Loucy (cell line): ENCODE data around the gene ASCC1.

Experiments
- H2AFZ ChIP-seq: fragments of 200-600 bp; sonication (generic); 2 replicates; pipeline ENCODE4 v1.6.0; 2016; ENCODE audit warnings: antibody characterized with exemption, mild to moderate bottlenecking, low read length, moderate library complexity
- H3F3A ChIP-seq: fragments of 200-600 bp; 2 replicates; pipeline ENCODE4 v1.6.0; 2016; ENCODE audit warnings: antibody characterized with exemption, low read depth, mild to moderate bottlenecking
- H3K27me3 ChIP-seq: fragments of 200-600 bp; sonication (generic); 2 replicates; pipeline ENCODE4 v1.6.1; 2014; ENCODE audit warnings: low read length, mild to moderate bottlenecking; ENCODE audit not compliant: insufficient read depth, poor library complexity, severe bottlenecking
- H3K36me3 ChIP-seq: fragments of 200-600 bp; sonication (generic); 2 replicates; pipeline ENCODE4 v1.6.1; 2016; ENCODE audit warnings: low read length; ENCODE audit not compliant: insufficient read depth
- H3K4me1 ChIP-seq: fragments of 200-600 bp; sonication (generic); 2 replicates; pipeline ENCODE4 v1.5.1; 2014; ENCODE audit warnings: low read length, mild to moderate bottlenecking; ENCODE audit not compliant: insufficient read depth, poor library complexity, severe bottlenecking
- H3K4me2 ChIP-seq: fragments of 200-600 bp; sonication (generic); 2 replicates; pipeline ENCODE4 v1.6.0; 2014; ENCODE audit warnings: antibody characterized with exemption, low read length, low read depth, mild to moderate bottlenecking; ENCODE audit not compliant: poor library complexity, severe bottlenecking
- H3K4me3 ChIP-seq: fragments of 200-600 bp; sonication (generic); 2 replicates; pipeline ENCODE4 v1.5.1; 2014; ENCODE audit warnings: low read length, mild to moderate bottlenecking, mixed read lengths; ENCODE audit not compliant: poor library complexity, severe bottlenecking
- H3K79me2 ChIP-seq: fragments of 200-600 bp; sonication (generic); 2 replicates; pipeline ENCODE4 v1.6.1; 2014; ENCODE audit warnings: low read length; ENCODE audit not compliant: insufficient read depth
- H3K9ac ChIP-seq: fragments of 200-600 bp; sonication (generic); 2 replicates; pipeline ENCODE4 v1.6.0; 2014; ENCODE audit warnings: mild to moderate bottlenecking, low read depth, low read length, moderate library complexity; ENCODE audit not compliant: poor library complexity, severe bottlenecking
- H3K9me2 ChIP-seq: fragments of 200-600 bp; sonication (generic); replicated peaks from 2 replicates; pipeline ENCODE4 v1.6.1; 2016; ENCODE audit warnings: low read depth, low read length, mixed read lengths
- H3K9me3 ChIP-seq: fragments of 200-600 bp; sonication (generic); 2 replicates; pipeline ENCODE4 v1.6.1; 2014; ENCODE audit warnings: mild to moderate bottlenecking, antibody characterized with exemption, low read length, low read depth; ENCODE audit not compliant: insufficient read depth
- H4K20me1 ChIP-seq: fragments of 200-600 bp; sonication (generic); 2 replicates; pipeline ENCODE4 v1.6.0; 2014; ENCODE audit warnings: antibody characterized with exemption, low read length, mild to moderate bottlenecking; ENCODE audit not compliant: insufficient read depth, poor library complexity, severe bottlenecking
- EZH2phosphoT487 ChIP-seq: fragments of 200-600 bp; IDR thresholded peaks from 2 replicates; pipeline ENCODE4 v1.6.1; 2018; ENCODE audit warnings: antibody characterized with exemption, mild to moderate bottlenecking, moderate library complexity, borderline replicate concordance
- TF ChIP-seq, protein P1 (sequence below): fragments of 200-600 bp; sonication (generic); conservative IDR thresholded peaks from 2 replicates; pipeline ENCODE4 v1.5.1; 2014; ENCODE audit warnings: mild to moderate bottlenecking, antibody characterized with exemption, low read length

The ASCC1 gene

DNA sequence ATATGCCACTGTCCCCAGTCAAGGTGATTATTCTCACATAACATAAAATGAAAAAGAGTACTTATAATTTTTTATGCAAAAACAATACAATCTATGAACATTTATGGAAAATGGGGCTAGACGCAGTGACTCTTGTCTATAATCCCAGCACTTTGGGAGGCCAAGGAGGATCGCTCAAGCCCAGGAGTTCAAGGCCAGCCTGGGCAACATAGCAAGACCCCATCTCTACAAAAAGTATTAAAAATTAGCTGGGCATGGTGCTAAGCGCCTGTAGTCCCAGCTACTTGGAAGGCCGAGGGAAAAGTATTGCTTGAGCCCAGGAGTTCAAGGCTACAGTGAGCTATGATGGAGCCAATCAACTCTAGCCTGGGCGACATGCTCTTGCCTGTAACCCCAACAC is 14.8 kb downstream of the ASCC1 start:
- H3K9me3 ChIP-seq: no peaks in the 10 kb centered on the region
- H3K4me2 ChIP-seq: no peak overlapping the region
- no peaks in the 10 kb centered on the region for H3K27me3 ChIP-seq
- no peaks in the 10 kb centered on the region for H3F3A ChIP-seq
- no peaks in the 10 kb centered on the region for H3K79me2 ChIP-seq
- H3K9me2 ChIP-seq: no peaks in the 10 kb centered on the region
- H3K4me3 ChIP-seq: no peak overlapping the region
- peaks cover 53% of the 10 kb centered on the region; the same call in 1 of the 2 replicates for H3K36me3 ChIP-seq
- no peaks in the 10 kb centered on the region for H4K20me1 ChIP-seq
- no peaks in the 10 kb centered on the region for H3K4me1 ChIP-seq
- no peak overlapping the region for H3K9ac ChIP-seq
- no peak overlapping the region for H2AFZ ChIP-seq
- no peak for TF ChIP-seq EZH2phosphoT487
- TF ChIP-seq, protein P1, sequence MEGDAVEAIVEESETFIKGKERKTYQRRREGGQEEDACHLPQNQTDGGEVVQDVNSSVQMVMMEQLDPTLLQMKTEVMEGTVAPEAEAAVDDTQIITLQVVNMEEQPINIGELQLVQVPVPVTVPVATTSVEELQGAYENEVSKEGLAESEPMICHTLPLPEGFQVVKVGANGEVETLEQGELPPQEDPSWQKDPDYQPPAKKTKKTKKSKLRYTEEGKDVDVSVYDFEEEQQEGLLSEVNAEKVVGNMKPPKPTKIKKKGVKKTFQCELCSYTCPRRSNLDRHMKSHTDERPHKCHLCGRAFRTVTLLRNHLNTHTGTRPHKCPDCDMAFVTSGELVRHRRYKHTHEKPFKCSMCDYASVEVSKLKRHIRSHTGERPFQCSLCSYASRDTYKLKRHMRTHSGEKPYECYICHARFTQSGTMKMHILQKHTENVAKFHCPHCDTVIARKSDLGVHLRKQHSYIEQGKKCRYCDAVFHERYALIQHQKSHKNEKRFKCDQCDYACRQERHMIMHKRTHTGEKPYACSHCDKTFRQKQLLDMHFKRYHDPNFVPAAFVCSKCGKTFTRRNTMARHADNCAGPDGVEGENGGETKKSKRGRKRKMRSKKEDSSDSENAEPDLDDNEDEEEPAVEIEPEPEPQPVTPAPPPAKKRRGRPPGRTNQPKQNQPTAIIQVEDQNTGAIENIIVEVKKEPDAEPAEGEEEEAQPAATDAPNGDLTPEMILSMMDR: no peak

GRCh38 chr10:72200883-72201282 is 15.2 kb downstream of the ASCC1 start:
- no peaks in the 10 kb centered on the region for H3K4me1 ChIP-seq
- no peak overlapping the region for H3K9ac ChIP-seq
- H3K9me2 ChIP-seq: no peaks in the 10 kb centered on the region
- H3K4me3 ChIP-seq: no peak overlapping the region
- no peak overlapping the region for H2AFZ ChIP-seq
- H3K27me3 ChIP-seq: no peaks in the 10 kb centered on the region
- TF ChIP-seq, protein P1: no peak
- TF ChIP-seq EZH2phosphoT487: no peak
- no peaks in the 10 kb centered on the region for H3K79me2 ChIP-seq
- peaks cover 57% of the 10 kb centered on the region; the same call in 1 of the 2 replicates for H3K36me3 ChIP-seq
- H3K4me2 ChIP-seq: no peak overlapping the region
- H4K20me1 ChIP-seq: no peaks in the 10 kb centered on the region
- no peaks in the 10 kb centered on the region for H3K9me3 ChIP-seq
- H3F3A ChIP-seq: no peaks in the 10 kb centered on the region

DNA sequence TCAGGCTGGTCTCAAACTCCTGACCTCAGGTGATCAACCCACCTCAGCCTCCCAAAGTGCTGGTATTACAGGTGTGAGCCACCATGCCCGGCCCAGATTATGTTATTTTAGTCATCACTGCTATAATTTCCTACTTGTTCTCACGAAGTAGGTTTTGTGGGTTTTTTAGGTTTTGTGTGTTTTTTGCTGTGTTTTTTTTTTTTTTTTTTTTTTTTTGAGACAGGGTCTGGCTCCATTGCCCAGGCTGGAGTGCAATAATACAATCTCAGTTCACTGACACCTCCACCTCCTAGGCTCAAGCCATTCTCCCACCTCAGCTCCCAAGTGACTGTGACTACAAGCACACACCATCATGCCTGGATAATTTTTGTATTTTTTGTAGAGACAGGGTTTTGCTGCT is 21.1 kb downstream of the ASCC1 start:
- Histone ChIP-seq H3K36me3 (peaks cover 44% of the 10 kb centered on the region; the same call in 1 of the 2 replicates), H3K9ac (no peak overlapping the region), H3K4me1 (no peaks in the 10 kb centered on the region), H3K79me2 (no peaks in the 10 kb centered on the region), H3K9me3 (no peaks in the 10 kb centered on the region), H2AFZ (no peak overlapping the region), H4K20me1 (no peaks in the 10 kb centered on the region), H3K4me2 (no peak overlapping the region), H3K4me3 (no peak overlapping the region), H3K9me2 (no peaks in the 10 kb centered on the region), H3F3A (no peaks in the 10 kb centered on the region), H3K27me3 (no peaks in the 10 kb centered on the region)
- TF ChIP-seq EZH2phosphoT487: no peak
- TF ChIP-seq, protein P1: no peak
